ENCODE data around the gene FGFR3. TPM values are rescaled to one million over a fixed set of nuclear protein-coding genes. Genes with fewer than 3 reads are reported as not detected.

FGFR3 gene
- total RNA-seq, 2 experiments from 2014 or later: not detected

DNA sequence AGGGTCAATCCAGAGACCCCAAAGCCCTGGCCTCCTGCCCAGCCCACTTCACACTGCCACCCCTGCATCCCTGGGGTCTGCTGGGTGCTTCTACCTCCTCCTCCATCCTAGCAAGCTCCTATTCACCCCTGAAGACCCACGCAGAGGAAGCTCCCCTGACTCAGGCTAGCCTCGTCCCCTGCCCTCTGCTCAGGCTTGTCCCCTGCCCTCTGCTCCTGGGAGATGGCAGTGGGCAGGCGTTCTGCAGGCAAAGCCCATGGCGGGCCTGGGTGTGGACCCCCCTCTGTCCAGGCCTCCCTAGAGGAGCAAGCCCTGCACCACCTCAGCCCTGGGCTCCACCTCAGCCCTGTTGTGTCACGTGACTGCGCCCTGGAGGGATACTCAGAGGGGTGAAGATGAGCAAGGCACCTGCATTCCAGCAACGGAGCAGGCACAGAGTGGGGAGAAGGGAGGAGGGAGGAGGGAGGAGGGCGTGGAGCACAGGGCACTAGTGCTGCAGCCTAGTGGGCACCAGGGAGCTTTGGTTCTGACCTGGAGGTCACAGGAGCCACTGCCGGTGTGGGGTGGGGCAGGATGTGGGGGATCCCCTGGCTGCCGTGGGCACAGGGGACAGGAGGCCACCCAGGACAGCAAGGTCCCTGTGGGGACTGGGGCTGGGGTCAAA, 27.6 kb upstream of the FGFR3 start:
- Histone ChIP-seq H3K9me3 (ENCODE audit: low read length) (no peaks in the 10 kb centered on the region), H3K27ac (ENCODE audit: low read depth, low read length, poor library complexity, severe bottlenecking) (no peak overlapping the region), H3K4me3 (ENCODE audit: low read depth, low read length, poor library complexity, severe bottlenecking) (no peak overlapping the region), H3K9me2 (ENCODE audit: insufficient read depth, low read length) (no peaks in the 10 kb centered on the region), H2AFZ (ENCODE audit: low read length) (no peak overlapping the region), H4K20me1 (ENCODE audit: insufficient read depth, low read length) (no peaks in the 10 kb centered on the region), H3K36me3 (ENCODE audit: insufficient read depth, low read length) (no peaks in the 10 kb centered on the region), H3K79me2 (ENCODE audit: insufficient read depth, low read depth, low read length) (no peaks in the 10 kb centered on the region), H3K4me1 (ENCODE audit: insufficient read depth, low read length, poor library complexity, severe bottlenecking) (peaks cover 5% of the 10 kb centered on the region), H3K4me2 (ENCODE audit: low read length) (no peak overlapping the region)
- no TSS peak for BruUV-seq (replicated peaks)
- DNase-seq (ENCODE audit: low spot score): no peak
- intact Hi-C loops (cut with micrococcal nuclease; ENCODE audit: unreplicated experiment): no loop called here
- ChIA-PET CTCF (ENCODE audit: unreplicated experiment) (no interaction called here), POLR2A (no interaction called here)
- TF ChIP-seq, protein P1, sequence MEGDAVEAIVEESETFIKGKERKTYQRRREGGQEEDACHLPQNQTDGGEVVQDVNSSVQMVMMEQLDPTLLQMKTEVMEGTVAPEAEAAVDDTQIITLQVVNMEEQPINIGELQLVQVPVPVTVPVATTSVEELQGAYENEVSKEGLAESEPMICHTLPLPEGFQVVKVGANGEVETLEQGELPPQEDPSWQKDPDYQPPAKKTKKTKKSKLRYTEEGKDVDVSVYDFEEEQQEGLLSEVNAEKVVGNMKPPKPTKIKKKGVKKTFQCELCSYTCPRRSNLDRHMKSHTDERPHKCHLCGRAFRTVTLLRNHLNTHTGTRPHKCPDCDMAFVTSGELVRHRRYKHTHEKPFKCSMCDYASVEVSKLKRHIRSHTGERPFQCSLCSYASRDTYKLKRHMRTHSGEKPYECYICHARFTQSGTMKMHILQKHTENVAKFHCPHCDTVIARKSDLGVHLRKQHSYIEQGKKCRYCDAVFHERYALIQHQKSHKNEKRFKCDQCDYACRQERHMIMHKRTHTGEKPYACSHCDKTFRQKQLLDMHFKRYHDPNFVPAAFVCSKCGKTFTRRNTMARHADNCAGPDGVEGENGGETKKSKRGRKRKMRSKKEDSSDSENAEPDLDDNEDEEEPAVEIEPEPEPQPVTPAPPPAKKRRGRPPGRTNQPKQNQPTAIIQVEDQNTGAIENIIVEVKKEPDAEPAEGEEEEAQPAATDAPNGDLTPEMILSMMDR (conservative IDR thresholded peaks at IDR 0.05; ENCODE audit: low read length): no peak
- no peak for TF ChIP-seq EZH2phosphoT487 (IDR thresholded peaks at IDR 0.05; ENCODE audit: borderline replicate concordance, low read depth, low read length)

DNA sequence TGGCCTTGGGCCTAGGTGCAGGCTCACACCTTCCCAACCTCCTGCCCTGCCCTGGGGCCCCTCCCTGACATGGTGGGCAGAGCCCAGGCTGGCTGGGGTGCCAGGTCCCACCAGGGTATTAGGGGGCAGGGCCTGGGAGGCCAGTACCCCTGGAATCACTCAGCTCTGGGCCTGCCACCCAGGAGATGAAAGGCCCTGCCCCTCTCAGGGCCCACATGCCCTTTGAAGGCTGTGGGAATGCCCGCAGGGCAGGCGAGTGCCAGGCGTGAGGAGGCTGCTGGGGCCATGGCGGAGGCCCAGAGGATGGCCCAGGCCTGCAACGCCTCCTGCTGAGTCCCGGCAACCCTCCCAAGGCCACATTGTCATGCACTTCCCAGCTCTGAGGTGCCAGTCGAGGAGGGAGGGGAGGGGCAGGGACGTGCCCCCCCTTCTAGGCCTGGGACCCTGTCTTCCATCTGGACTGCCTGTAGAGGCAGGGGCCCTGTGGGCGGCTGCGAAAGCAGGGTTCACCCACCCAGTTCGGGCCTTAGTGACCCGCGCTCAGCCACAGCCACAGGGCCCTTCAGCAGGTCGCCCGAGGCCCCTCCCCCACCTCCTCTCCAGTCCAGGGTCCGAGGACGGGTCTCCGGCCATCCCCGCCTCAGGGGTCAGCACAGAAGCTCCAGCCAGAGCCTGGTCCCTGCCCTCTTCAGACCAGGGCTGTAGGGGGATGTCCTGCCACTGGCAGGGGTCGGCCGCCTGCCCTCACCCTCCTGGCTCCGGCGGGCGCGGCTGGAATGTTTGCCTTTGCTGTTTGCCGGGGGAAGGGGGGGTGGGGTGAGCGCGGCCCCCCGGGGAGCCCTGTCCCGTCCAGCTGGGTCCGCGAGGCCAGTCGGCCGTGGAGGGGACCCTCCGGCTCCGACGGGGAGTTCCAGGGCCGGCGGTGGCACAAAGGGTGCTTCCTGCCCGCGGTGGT, 26.7 kb upstream of the FGFR3 start:
- H3K27ac ChIP-seq (ENCODE audit: low read depth, low read length, poor library complexity, severe bottlenecking): no peak overlapping the region
- CTCF ChIA-PET (ENCODE audit: unreplicated experiment): no interaction called here
- POLR2A ChIA-PET: no interaction called here
- intact Hi-C loops (cut with micrococcal nuclease; ENCODE audit: unreplicated experiment): no loop called here
- no peaks in the 10 kb centered on the region for H3K36me3 ChIP-seq (ENCODE audit: insufficient read depth, low read length)
- H3K9me2 ChIP-seq (ENCODE audit: insufficient read depth, low read length): no peaks in the 10 kb centered on the region
- DNase-seq (ENCODE audit: low spot score): no peak
- TF ChIP-seq, protein P1 (conservative IDR thresholded peaks at IDR 0.05; ENCODE audit: low read length): no peak
- TF ChIP-seq EZH2phosphoT487 (IDR thresholded peaks at IDR 0.05; ENCODE audit: borderline replicate concordance, low read depth, low read length): no peak
- no peak overlapping the region for H2AFZ ChIP-seq (ENCODE audit: low read length)
- peaks cover 5% of the 10 kb centered on the region for H3K4me1 ChIP-seq (ENCODE audit: insufficient read depth, low read length, poor library complexity, severe bottlenecking)
- BruUV-seq (replicated peaks): no TSS peak
- peak overlapping the region; percentile 22; the same call in 1 of the 2 replicates for H3K4me2 ChIP-seq (ENCODE audit: low read length)
- H3K4me3 ChIP-seq (ENCODE audit: low read depth, low read length, poor library complexity, severe bottlenecking): peak overlapping the region; percentile 11
- no peaks in the 10 kb centered on the region for H3K9me3 ChIP-seq (ENCODE audit: low read length)
- H3K79me2 ChIP-seq (ENCODE audit: insufficient read depth, low read depth, low read length): no peaks in the 10 kb centered on the region
- H4K20me1 ChIP-seq (ENCODE audit: insufficient read depth, low read length): no peaks in the 10 kb centered on the region

Data from OCI-LY7 (cell line).